ENCODE data around the gene ZNF385D.

ZNF385D gene

GRCh38 chr3:21449738-21450137 is 301.3 kb downstream of the ZNF385D start:
- DNase-seq (ENCODE audit: low spot score), result no peak

GRCh38 chr3:21447476-21448151 is 303.4 kb downstream of the ZNF385D start:
- peak; percentile 63 for DNase-seq (ENCODE audit: low spot score)

GRCh38 chr3:21446945-21447475 is 304.0 kb downstream of the ZNF385D start:
- DNase-seq (ENCODE audit: low spot score), result no peak

- no peak for DNase-seq (ENCODE audit: low spot score)
These were observed 305.0 kb downstream of the ZNF385D start for GRCh38 chr3:21446027-21446426.

- no peak for DNase-seq (ENCODE audit: low spot score)
These were observed 309.2 kb downstream of the ZNF385D start for GRCh38 chr3:21441821-21442220.

- DNase-seq (ENCODE audit: low spot score), result no peak
These were observed 314.2 kb downstream of the ZNF385D start for GRCh38 chr3:21436835-21437234.

GRCh38 chr3:21435871-21436270 is 315.1 kb downstream of the ZNF385D start:
- DNase-seq (ENCODE audit: low spot score), result peak; percentile 72

- no peak for DNase-seq (ENCODE audit: low spot score)
These were observed 316.7 kb downstream of the ZNF385D start for GRCh38 chr3:21434310-21434709.

GRCh38 chr3:21433751-21434150 is 317.3 kb downstream of the ZNF385D start:
- no peak for DNase-seq (ENCODE audit: low spot score)

- DNase-seq (ENCODE audit: low spot score), result no peak
These were observed 324.1 kb downstream of the ZNF385D start for GRCh38 chr3:21426920-21427319.

GRCh38 chr3:21425715-21426114 is 325.3 kb downstream of the ZNF385D start:
- no peak for DNase-seq (ENCODE audit: low spot score)

GRCh38 chr3:21421096-21421495 is 329.9 kb downstream of the ZNF385D start:
- DNase-seq (ENCODE audit: low spot score), result no peak

GRCh38 chr3:21417991-21418390 is 333.0 kb downstream of the ZNF385D start:
- peak; percentile 34 for DNase-seq (ENCODE audit: low spot score)

- no peak for DNase-seq (ENCODE audit: low spot score)
These were observed 336.5 kb downstream of the ZNF385D start for GRCh38 chr3:21414506-21414905.

- DNase-seq (ENCODE audit: low spot score), result no peak
These were observed 340.0 kb downstream of the ZNF385D start for GRCh38 chr3:21411058-21411457.

- no peak for DNase-seq (ENCODE audit: low spot score)
These were observed 341.6 kb downstream of the ZNF385D start for GRCh38 chr3:21409401-21409800.

GRCh38 chr3:21407743-21408142 is 343.3 kb downstream of the ZNF385D start:
- no peak for DNase-seq (ENCODE audit: low spot score)

- no peak for DNase-seq (ENCODE audit: low spot score)
These were observed 345.0 kb downstream of the ZNF385D start for GRCh38 chr3:21405671-21406667.

- DNase-seq (ENCODE audit: low spot score), result no peak
These were observed 352.5 kb downstream of the ZNF385D start for GRCh38 chr3:21398461-21398860.

- DNase-seq (ENCODE audit: low spot score), result no peak
These were observed 357.2 kb downstream of the ZNF385D start for GRCh38 chr3:21393683-21394311.

- DNase-seq (ENCODE audit: low spot score), result peak; percentile 34
These were observed 358.5 kb downstream of the ZNF385D start for GRCh38 chr3:21392526-21392925.

- DNase-seq (ENCODE audit: low spot score), result peak; percentile 43
These were observed 360.2 kb downstream of the ZNF385D start for GRCh38 chr3:21390856-21391255.

All from AG20443 (cell line).